GOT3 (cell line): ENCODE measurements around the gene UGT8.
"Not testable (repeated sequence)": the region's sequence is repeated elsewhere in the genome, so short reads cannot be mapped to it uniquely, and the experiment has no call there.

ENCODE experiments used
- DNase-seq: peaks from one replicate; lab custom pipeline; 2025; ENCODE audit warnings: mixed read lengths; lab: John Stamatoyannopoulos, UW

UGT8 gene

GRCh38 chr4:114606245-114606644, 7.6 kb downstream of the UGT8 start:
- no peak for DNase-seq

DNA sequence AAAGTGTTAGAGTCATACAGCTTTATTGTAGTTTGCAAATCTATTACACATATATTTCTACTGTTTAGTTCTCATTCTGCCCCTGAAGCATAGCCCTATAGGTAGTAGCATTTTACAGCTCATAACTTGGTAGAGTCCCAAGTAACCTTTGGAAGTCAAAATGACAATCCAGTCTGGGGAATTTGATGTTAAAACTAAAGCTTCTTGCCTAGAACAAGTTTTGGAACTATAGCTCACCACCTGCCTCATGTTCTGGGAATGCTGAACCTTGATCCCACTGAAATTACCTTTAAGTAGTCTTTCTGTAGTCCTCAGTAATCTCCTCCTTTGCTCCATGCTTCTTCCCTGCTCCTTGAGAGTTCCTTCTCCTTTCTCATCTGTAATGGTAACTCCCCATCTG, 8.4 kb downstream of the UGT8 start:
- DNase-seq: no peak

DNA sequence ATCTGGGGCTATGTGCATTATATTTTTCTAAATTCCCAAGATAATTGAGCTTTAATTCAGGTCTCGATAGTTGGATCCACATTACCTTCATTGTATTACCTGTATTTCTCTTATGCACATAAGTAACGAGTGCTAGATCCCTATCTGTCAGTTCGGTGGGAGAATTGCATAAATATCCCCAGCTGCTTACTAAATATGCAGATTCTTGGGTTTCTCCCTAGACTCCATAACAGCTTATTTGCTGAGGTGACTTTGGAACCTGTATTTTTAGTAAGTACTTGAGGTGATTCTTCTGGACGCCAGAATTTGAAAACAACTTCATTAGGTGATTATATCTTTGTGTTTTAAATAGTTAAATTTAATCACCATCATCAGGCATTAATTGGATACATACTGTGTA, 15.0 kb downstream of the UGT8 start:
- DNase-seq: no peak

DNA sequence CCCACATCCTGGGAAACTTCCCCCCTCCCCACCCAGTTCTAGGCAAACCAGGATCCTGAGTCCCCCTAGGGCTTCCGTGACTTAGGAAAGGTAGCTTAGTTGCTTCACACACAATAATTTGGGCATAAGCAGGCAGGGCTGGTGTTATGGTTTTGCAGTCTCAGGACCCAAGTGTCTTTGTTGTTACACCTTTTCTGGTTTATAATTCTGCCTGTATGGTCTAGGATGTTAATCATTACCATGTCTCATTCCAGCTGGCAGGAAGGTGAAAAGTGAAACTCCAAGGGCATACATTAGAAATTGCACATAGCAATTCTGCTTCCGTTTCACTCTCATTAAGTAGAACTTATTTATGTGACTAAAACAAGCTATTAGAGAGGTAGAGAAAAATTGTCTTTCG, 16.8 kb downstream of the UGT8 start:
- no peak for DNase-seq

DNA sequence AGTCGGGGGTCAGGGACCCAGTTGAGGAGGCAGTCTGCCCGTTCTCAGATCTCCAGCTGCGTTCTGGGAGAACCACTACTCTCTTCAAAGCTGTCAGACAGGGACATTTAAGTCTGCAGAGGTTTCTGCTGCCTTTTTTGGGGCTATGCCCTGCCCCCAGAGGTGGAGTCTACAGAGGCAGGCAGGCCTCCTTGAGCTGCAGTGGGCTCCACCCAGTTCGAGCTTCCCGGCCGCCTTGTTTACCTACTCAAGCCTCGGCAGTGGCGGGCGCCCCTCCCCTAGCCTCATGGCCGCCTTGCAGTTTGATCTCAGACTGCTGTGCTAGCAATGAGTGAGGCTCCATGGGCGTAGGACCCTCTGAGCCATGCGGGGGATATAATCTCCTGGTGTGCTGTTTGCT, 17.4 kb downstream of the UGT8 start:
- not testable (repeated sequence) for DNase-seq

GRCh38 chr4:114626196-114626595, 27.6 kb downstream of the UGT8 start:
- no peak for DNase-seq

GRCh38 chr4:114636192-114636935, 37.8 kb downstream of the UGT8 start:
- no peak for DNase-seq

DNA sequence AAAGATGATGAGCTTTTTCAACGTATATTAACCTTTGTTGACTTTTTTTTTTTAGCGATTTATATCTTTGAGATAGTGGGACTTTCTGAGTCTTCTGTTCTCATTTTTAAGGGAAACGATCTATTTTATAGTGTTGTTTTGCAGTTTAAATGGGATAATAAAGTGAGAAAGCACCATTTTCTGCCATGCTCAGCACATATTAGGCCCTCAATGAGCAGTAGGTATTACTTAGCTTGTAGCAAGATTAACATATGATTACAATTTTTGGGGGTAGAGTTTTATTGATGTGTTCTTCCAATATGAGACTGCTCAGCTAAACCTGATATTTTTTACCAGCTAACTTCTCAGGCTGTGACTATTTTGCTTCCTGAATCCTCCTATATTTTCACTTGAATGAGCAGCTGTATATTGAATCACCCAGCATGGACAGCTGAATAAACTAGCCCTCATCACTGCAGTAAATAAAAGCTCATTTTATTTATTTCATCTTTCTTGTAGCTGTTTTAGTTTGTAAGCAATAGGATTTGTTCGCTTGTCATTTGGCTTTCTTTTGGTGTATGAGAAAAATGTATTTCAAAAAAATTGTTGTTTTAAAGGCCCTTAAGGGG, 43.7 kb downstream of the UGT8 start:
- DNase-seq: no peak

DNA sequence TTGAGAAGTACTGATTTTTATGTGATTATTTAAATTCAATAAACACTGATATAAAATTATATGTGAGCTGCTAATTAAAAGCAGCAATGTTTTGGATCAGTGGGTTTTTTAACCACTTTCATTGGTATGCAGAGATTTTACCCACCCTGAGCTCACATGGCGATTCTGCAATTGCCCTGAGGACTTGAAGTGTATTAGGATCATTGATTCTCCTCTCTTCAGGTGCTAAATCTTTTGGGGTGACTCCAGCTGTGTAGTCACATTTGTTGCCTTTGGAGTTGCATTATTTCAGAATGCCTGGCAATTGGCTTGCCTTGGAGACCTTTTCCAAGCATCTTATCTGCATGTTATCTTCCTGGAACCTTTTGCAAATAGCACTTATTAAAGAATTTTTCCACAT, 51.3 kb downstream of the UGT8 start:
- DNase-seq: no peak

DNA sequence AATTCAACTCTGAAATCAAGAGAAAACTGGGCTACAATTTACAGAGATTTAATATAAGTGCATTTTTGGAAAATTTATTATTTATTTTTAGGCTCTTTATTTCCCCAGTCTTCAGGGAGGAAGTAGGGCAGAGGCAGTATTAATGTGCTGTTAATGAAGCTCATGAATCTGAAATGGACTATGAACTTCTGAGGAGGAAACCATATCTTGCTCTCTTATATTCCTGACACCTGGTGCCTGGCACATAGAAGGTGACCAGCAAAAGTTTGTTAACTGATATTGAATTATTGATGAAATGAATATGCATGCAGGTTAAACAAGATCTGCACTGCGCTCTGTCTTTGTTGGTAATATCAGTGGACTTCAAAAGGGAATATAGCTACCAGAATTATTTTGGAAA, 55.1 kb downstream of the UGT8 start:
- no peak for DNase-seq

DNA sequence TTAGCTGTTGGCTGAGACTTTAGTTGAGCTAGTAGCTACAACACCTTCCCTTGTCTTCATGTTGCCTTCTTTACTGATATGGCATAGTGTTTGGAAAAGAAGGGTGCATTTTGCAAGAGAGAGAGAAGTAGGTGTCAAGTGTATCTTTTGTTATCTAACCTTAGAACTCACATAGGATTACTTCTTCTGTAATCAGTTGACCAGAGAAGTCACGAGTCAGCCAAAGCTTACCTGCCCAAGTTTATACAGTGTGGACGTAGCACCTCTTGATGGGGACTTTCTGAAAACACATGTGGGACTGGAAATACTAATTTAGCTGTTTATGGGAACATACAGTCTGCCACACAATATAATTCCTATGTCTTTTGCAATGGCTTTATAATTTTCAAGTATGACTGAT, 56.0 kb downstream of the UGT8 start:
- no peak for DNase-seq

DNA sequence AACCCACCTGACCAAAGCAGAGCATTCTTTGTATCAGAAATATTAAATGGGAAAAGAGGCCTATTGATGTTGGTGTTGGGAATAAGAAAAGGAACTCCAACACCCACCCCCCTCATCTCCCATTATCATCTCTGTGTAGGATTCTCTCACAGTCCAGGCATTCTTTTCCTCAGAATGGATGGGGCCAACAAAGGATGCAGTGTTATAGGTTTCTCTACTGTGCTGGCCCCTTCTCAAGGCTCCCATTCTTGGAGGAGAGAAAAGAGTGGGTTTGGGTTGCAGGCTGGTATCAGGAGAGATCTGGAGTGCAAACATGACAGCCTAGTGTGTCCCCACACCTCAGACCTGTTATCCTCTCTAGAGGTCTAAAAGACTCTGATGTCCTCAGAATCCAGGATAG, 59.6 kb downstream of the UGT8 start:
- DNase-seq: no peak

DNA sequence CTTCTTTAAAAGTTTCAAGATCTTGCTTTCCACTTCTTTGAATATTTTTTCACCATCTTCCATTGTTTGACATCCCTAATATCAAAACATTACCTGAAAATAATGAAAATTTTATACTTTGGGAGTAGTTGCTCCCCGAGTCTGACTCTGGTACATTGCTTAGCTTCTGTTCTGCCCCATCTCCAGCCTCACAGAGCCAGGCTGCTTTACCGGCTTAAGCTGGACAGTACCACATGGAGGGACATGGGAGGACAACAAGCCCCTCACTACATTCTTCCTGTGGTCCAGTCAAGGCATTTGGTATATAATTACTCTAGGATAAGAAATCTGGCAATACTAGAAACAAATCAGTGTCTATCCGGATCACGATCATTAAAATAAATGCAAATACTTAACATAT, 60.2 kb downstream of the UGT8 start:
- no peak for DNase-seq

DNA sequence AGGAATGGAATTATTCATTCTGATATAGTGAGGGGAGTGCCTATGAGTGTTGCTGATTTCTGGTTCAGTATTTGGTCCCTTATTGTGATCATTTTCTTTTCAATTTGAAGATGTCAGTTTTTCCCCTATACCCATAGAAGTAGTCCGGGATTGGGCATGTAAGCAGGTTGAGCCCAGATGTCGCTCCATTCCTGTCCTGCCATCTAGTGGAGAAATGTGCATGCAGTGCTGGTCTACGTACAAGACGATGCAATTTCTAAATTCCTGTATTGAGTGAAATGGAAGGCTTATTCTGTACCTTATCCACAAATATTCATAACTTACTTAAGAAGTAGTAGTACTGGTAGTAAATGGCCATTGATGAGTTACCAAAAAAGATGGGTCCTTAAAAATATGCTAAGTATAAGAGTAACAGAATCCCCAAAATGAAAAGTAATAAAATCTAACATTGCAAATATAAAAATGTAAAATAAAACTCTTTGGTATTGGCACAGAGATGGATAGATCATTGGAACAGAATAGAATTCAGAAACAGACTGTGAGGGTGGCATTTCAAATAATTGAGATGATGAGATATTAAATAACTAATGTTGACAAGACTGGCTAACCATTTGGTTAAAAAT, 60.9 kb downstream of the UGT8 start:
- no peak for DNase-seq

DNA sequence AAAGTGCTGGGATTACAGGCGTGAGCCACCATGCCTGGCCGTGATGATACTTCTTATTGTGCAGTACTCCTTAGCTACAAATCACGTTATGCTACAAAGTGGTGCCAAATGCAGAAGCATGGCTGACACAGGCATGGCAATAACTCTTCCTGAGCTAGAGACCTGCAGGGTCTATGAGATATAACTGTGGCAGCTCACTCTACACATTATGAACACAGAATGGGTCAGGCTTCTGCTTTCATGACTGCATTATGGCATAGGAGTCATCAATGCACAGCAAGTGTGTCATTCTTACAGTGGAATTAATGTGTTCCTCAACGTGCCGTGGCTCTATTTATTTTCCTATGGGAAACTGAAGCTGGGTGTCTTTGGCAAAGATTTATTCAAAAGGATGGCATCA, 64.5 kb downstream of the UGT8 start:
- no peak for DNase-seq

- DNase-seq: no peak
Observed at GRCh38 chr4:114668577-114668976, 70.0 kb downstream of the UGT8 start.

GRCh38 chr4:114670733-114671132, 72.1 kb downstream of the UGT8 start:
- not testable (repeated sequence) for DNase-seq

- no peak for DNase-seq
Observed at GRCh38 chr4:114673306-114673705, 74.7 kb downstream of the UGT8 start.

- no peak for DNase-seq
Observed at GRCh38 chr4:114674080-114674479, 75.5 kb downstream of the UGT8 start.

DNA sequence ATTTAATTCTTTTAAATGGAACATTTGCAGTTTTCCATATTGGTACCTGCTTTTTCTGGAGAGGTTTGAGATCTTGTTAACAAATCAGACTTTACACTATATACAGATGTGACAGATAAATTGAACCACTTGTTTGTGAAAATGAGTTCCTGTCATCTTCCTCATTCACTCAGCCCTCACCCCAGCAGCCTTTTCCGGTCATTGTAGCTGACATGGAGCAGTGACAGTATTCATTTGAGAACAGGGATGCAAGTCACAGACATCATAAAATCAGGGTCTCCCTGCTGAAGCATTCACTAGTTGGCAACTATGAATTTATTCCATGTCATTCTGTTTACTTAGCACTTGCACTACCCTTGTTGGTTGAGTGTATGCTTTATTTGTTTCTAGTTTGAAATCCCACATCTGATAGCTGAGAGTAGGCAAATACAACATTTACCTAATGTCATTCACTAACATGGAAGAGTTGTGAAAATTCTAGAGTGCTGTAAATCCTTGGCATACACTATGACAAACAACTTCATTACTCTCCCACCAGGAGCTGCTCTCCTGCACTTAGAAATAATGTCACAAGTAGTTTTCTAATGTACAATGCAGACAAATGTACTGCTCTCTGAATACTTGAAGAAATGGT, 78.9 kb downstream of the UGT8 start:
- no peak for DNase-seq

GRCh38 chr4:114684462-114684861, 85.9 kb downstream of the UGT8 start:
- DNase-seq: no peak

- no peak for DNase-seq
Observed at GRCh38 chr4:114688059-114688458, 89.5 kb downstream of the UGT8 start.

GRCh38 chr4:114690571-114690970, 92.0 kb downstream of the UGT8 start:
- DNase-seq: no peak
